H9 (cell line): ENCODE results near the gene DCANP1. TPM values are rescaled to one million over a fixed set of nuclear protein-coding genes. Genes with fewer than 3 reads are reported as not detected.

ENCODE experiments used
- DNase-seq: peaks from one replicate; pipeline ENCODE4 v3.0.0-alpha.2; 2017
- H2AFZ ChIP-seq: one replicate; pipeline ENCODE4 v1.6.1; 2013; ENCODE audit warnings: mild to moderate bottlenecking, low read length, control low read depth, moderate library complexity
- H2AK5ac ChIP-seq: 2 replicates; pipeline ENCODE4 v1.6.1; 2013; ENCODE audit warnings: low read length, control low read depth, mixed read lengths; ENCODE audit not compliant: insufficient read length
- H2BK120ac ChIP-seq: one replicate; pipeline ENCODE4 v1.6.1; 2013; ENCODE audit warnings: low read depth, mild to moderate bottlenecking, low read length, control low read depth, inconsistent platforms; ENCODE audit not compliant: poor library complexity, severe bottlenecking
- H2BK12ac ChIP-seq: 2 replicates; pipeline ENCODE4 v1.6.1; 2013; ENCODE audit warnings: low read length, control low read depth, mixed read lengths, low read depth; ENCODE audit not compliant: insufficient read length
- H2BK15ac ChIP-seq: 2 replicates; pipeline ENCODE4 v1.6.1; 2013; ENCODE audit warnings: low read depth, low read length, control low read depth
- H2BK20ac ChIP-seq: one replicate; pipeline ENCODE4 v1.6.1; 2013; ENCODE audit warnings: low read depth, mild to moderate bottlenecking, low read length, control low read depth, inconsistent platforms; ENCODE audit not compliant: poor library complexity, severe bottlenecking
- H2BK5ac ChIP-seq: 2 replicates; pipeline ENCODE4 v1.6.1; 2013; ENCODE audit warnings: low read length, control low read depth, mixed read lengths; ENCODE audit not compliant: insufficient read length
- H3K14ac ChIP-seq: 2 replicates; pipeline ENCODE4 v1.6.1; 2013; ENCODE audit warnings: low read length, control low read depth; ENCODE audit not compliant: insufficient read depth
- H3K18ac ChIP-seq: 2 replicates; pipeline ENCODE4 v1.6.1; 2013; ENCODE audit warnings: low read depth, mild to moderate bottlenecking, mixed read lengths, low read length, control low read depth; ENCODE audit not compliant: insufficient read length
- H3K23ac ChIP-seq: 2 replicates; pipeline ENCODE4 v1.6.1; 2013; ENCODE audit warnings: low read length, control low read depth, mixed read lengths, low read depth; ENCODE audit not compliant: insufficient read length
- H3K23me2 ChIP-seq: 2 replicates; pipeline ENCODE4 v1.6.1; 2013; ENCODE audit warnings: low read depth, mild to moderate bottlenecking, mixed read lengths, low read length, control low read depth; ENCODE audit not compliant: insufficient read length, poor library complexity, severe bottlenecking
- H3K27ac ChIP-seq: 2 replicates; pipeline ENCODE4 v1.5.1; 2013; ENCODE audit warnings: low read length, control low read depth, mixed read lengths, low read depth; ENCODE audit not compliant: insufficient read length
- H3K27me3 ChIP-seq: 2 replicates; pipeline ENCODE4 v1.6.1; 2013; ENCODE audit warnings: low read length, control low read depth, inconsistent platforms; ENCODE audit not compliant: insufficient read depth
- H3K4ac ChIP-seq: 2 replicates; pipeline ENCODE4 v1.6.1; 2013; ENCODE audit warnings: low read depth, mild to moderate bottlenecking, control low read depth, inconsistent platforms, low read length, moderate library complexity
- H3K4me1 ChIP-seq: 2 replicates; pipeline ENCODE4 v1.6.1; 2013; ENCODE audit warnings: low read length, control low read depth, inconsistent platforms; ENCODE audit not compliant: insufficient read depth
- H3K4me2 ChIP-seq: 2 replicates; pipeline ENCODE4 v1.6.1; 2013; ENCODE audit warnings: low read length, control low read depth, mixed read lengths; ENCODE audit not compliant: insufficient read length, insufficient read depth
- H3K56ac ChIP-seq: 2 replicates; pipeline ENCODE4 v1.6.1; 2013; ENCODE audit warnings: low read depth, mild to moderate bottlenecking, mixed read lengths, low read length, control low read depth; ENCODE audit not compliant: insufficient read length
- H3K79me1 ChIP-seq: 2 replicates; pipeline ENCODE4 v1.6.1; 2013; ENCODE audit warnings: low read depth, mild to moderate bottlenecking, moderate library complexity, low read length, control low read depth, inconsistent platforms; ENCODE audit not compliant: insufficient read depth, poor library complexity, severe bottlenecking
- H3K79me2 ChIP-seq: 2 replicates; pipeline ENCODE4 v1.6.1; 2013; ENCODE audit warnings: low read length, control low read depth, inconsistent platforms; ENCODE audit not compliant: insufficient read depth
- H3K9ac ChIP-seq: 2 replicates; pipeline ENCODE4 v1.6.1; 2013; ENCODE audit warnings: low read length, control low read depth, mixed read lengths; ENCODE audit not compliant: insufficient read length; ENCODE audit errors: extremely low read depth
- H3K9me3 ChIP-seq: one replicate; pipeline ENCODE4 v1.6.1; 2013; ENCODE audit warnings: low read depth, low read length, inconsistent platforms; ENCODE audit not compliant: control insufficient read depth
- H3T11ph ChIP-seq: one replicate; pipeline ENCODE4 v1.6.1; 2013; ENCODE audit warnings: mild to moderate bottlenecking, low read length, control low read depth, inconsistent platforms
- H4K20me1 ChIP-seq: one replicate; pipeline ENCODE4 v1.6.1; 2013; ENCODE audit not compliant: control insufficient read depth, insufficient read length, insufficient read depth
- H4K5ac ChIP-seq: 2 replicates; pipeline ENCODE4 v1.6.1; 2013; ENCODE audit warnings: low read depth, mild to moderate bottlenecking, mixed read lengths, low read length, control low read depth; ENCODE audit not compliant: insufficient read length
- H4K8ac ChIP-seq: replicated peaks from 2 replicates; pipeline ENCODE4 v1.6.1; 2013; ENCODE audit warnings: low read length, control low read depth, mixed read lengths, low read depth; ENCODE audit not compliant: insufficient read length
- H4K91ac ChIP-seq: 2 replicates; pipeline ENCODE4 v1.6.1; 2013; ENCODE audit warnings: low read depth, mild to moderate bottlenecking, moderate library complexity, mixed read lengths, low read length, control low read depth; ENCODE audit not compliant: insufficient read length
- H3K27ac Mint-ChIP-seq, 3 experiments: 2 replicates in 2 of 3; 3 replicates in 1 of 3; pipeline ENCODE4 v1.8.0; 2020 to 2021; ENCODE audit warnings: mixed read lengths in 3 of 3, mild to moderate bottlenecking in 1 of 3, moderate library complexity in 1 of 3
- H3K27me3 Mint-ChIP-seq: 2 replicates; pipeline ENCODE4 v1.8.0; 2021; ENCODE audit warnings: low read depth, mild to moderate bottlenecking, moderate library complexity, mixed read lengths
- H3K36me3 Mint-ChIP-seq, 3 experiments: 2 replicates in 2 of 3; 3 replicates in 1 of 3; pipeline ENCODE4 v1.8.0; 2020 to 2021; ENCODE audit warnings: low read depth in 3 of 3, mixed read lengths in 3 of 3; ENCODE audit not compliant: insufficient read depth in 1 of 3
- H3K4me1 Mint-ChIP-seq, 2 experiments: 2 replicates each; pipeline ENCODE4 v1.8.0; 2020; ENCODE audit warnings: mixed read lengths in 2 of 2
- H3K4me3 Mint-ChIP-seq, 2 experiments: 2 replicates in 1 of 2; 3 replicates in 1 of 2; pipeline ENCODE4 v1.8.0; 2020 to 2021; ENCODE audit warnings: mild to moderate bottlenecking in 2 of 2, mixed read lengths in 2 of 2, moderate library complexity in 1 of 2
- H3K9me3 Mint-ChIP-seq, 2 experiments: 2 replicates in 1 of 2; 3 replicates in 1 of 2; pipeline ENCODE4 v1.8.0; 2020; ENCODE audit warnings: mild to moderate bottlenecking in 2 of 2, mixed read lengths in 2 of 2, moderate library complexity in 1 of 2
- CTCF ChIP-seq: fragments of 200-600 bp; sonication (generic); conservative IDR thresholded peaks from 3 replicates; pipeline ENCODE4 v1.8.0; 2021; ENCODE audit warnings: antibody characterized with exemption, mild to moderate bottlenecking
- WGBS: extraction: QIAGEN DNeasy Blood & Tissue Kit; methylation state at CpG from one replicate; pipeline ENCODE4 v1.1.7; 2013; ENCODE audit warnings: missing lambda C conversion rate, low lambda C conversion rate, mixed read lengths; ENCODE audit not compliant: insufficient read length; ENCODE audit errors: extremely low coverage; 5-methylcytosine and 5-hydroxymethylcytosine counted together
- total RNA-seq: library from RNA; stranded (reverse); gene quantifications from 2 replicates; pipeline ENCODE4 v1.2.1, GENCODE V29; 2021

DCANP1 gene
- total RNA-seq, 1 experiment from 2014 or later = not detected

- H3K23ac ChIP-seq = no peak overlapping the region
- peaks cover 2% of the 10 kb centered on the region; the same call in 1 of the 2 replicates for H3K27me3 ChIP-seq
- H2BK20ac ChIP-seq = no peak overlapping the region
- H3K56ac ChIP-seq = no peak overlapping the region
- Mint-ChIP-seq H3K27ac (no peak overlapping the region), H3K36me3 (no peaks in the 10 kb centered on the region), H3K9me3 (no peaks in the 10 kb centered on the region; a peak in 1 of 5 replicates), H3K4me1 (peaks cover 4 to 6% of the 10 kb centered on the region in 2 experiments), H3K27me3 (peaks cover 96% of the 10 kb centered on the region), H3K4me3 (no peak overlapping the region)
- no peaks in the 10 kb centered on the region for H4K20me1 ChIP-seq
- no peak overlapping the region for H2BK15ac ChIP-seq
- no peak overlapping the region for H2BK5ac ChIP-seq
- H4K91ac ChIP-seq = no peak overlapping the region
- no peak overlapping the region for H3K4ac ChIP-seq
- H3K9me3 ChIP-seq = no peaks in the 10 kb centered on the region
- no peak overlapping the region for H3K4me2 ChIP-seq
- H3K27ac ChIP-seq = no peak overlapping the region
- H3K79me2 ChIP-seq = no peaks in the 10 kb centered on the region
- H3K14ac ChIP-seq = no peak overlapping the region
- no peak overlapping the region for H2AFZ ChIP-seq
- no peaks in the 10 kb centered on the region for H3K23me2 ChIP-seq
- H2BK120ac ChIP-seq = no peak overlapping the region
- no peak overlapping the region for H2AK5ac ChIP-seq
- WGBS = no CpG with 5 or more reads among the region's 2 CpGs
- no peak for DNase-seq
- H2BK12ac ChIP-seq = no peak overlapping the region
- no peak overlapping the region for H4K8ac ChIP-seq
- H3K9ac ChIP-seq = no peak overlapping the region
- H3K79me1 ChIP-seq = no peaks in the 10 kb centered on the region
- H3K4me1 ChIP-seq = no peaks in the 10 kb centered on the region
- TF ChIP-seq CTCF = no peak
- H3K18ac ChIP-seq = no peak overlapping the region
- no peak overlapping the region for H4K5ac ChIP-seq
- H3T11ph ChIP-seq = no peak overlapping the region
Measured at GRCh38 chr5:135450952-135451351, 3.8 kb upstream of the DCANP1 start.
